ENCODE measurements around the gene EEPD1. TPM values are rescaled to one million over a fixed set of nuclear protein-coding genes. Genes with fewer than 3 reads are reported as not detected.

The EEPD1 gene
- total RNA-seq, 2 donors from 2014 or later = 4.0 to 6.8 TPM

- no peak overlapping the region for H3K27ac ChIP-seq
- no peaks in the 10 kb centered on the region for H3K36me3 ChIP-seq
- no peak for DNase-seq (ENCODE audit: low spot score)
- no peaks in the 10 kb centered on the region for H3K9me3 ChIP-seq
- TF ChIP-seq CTCF (IDR thresholded peaks at IDR 0.05) = no peak
- no peak overlapping the region for H3K4me3 ChIP-seq
- H3K27me3 ChIP-seq = no peaks in the 10 kb centered on the region
- peaks cover 0 to 5% of the 10 kb centered on the region in 2 donors for H3K4me1 ChIP-seq
Measured at GRCh38 chr7:36309716-36310115, 156.7 kb downstream of the EEPD1 start.

- Histone ChIP-seq H3K4me3 (no peak overlapping the region), H3K36me3 (no peaks in the 10 kb centered on the region), H3K27me3 (no peaks in the 10 kb centered on the region), H3K4me1 (no peaks in the 10 kb centered on the region), H3K27ac (no peak overlapping the region), H3K9me3 (no peaks in the 10 kb centered on the region)
- TF ChIP-seq CTCF (IDR thresholded peaks at IDR 0.05) = no peak
- DNase-seq (ENCODE audit: low spot score) = no peak
Measured at GRCh38 chr7:36310897-36311296, 157.8 kb downstream of the EEPD1 start.

- Histone ChIP-seq H3K36me3 (no peaks in the 10 kb centered on the region), H3K27ac (no peak overlapping the region), H3K4me1 (no peaks in the 10 kb centered on the region), H3K9me3 (no peaks in the 10 kb centered on the region), H3K27me3 (no peaks in the 10 kb centered on the region), H3K4me3 (no peak overlapping the region)
- no peak for DNase-seq (ENCODE audit: low spot score)
- TF ChIP-seq CTCF (IDR thresholded peaks at IDR 0.05) = no peak
Measured at GRCh38 chr7:36311539-36311938, 158.5 kb downstream of the EEPD1 start.

GRCh38 chr7:36312064-36312914 lies 159.2 kb downstream of the EEPD1 start:
- no peaks in the 10 kb centered on the region for H3K4me1 ChIP-seq
- H3K27me3 ChIP-seq = no peaks in the 10 kb centered on the region
- H3K27ac ChIP-seq = no peak overlapping the region
- DNase-seq (ENCODE audit: low spot score) = peak; percentile 51
- no peaks in the 10 kb centered on the region for H3K36me3 ChIP-seq
- no peak overlapping the region for H3K4me3 ChIP-seq
- H3K9me3 ChIP-seq = no peaks in the 10 kb centered on the region
- no peak for TF ChIP-seq CTCF (IDR thresholded peaks at IDR 0.05)

GRCh38 chr7:36312915-36313334 lies 159.9 kb downstream of the EEPD1 start:
- no peaks in the 10 kb centered on the region for H3K27me3 ChIP-seq
- peak; percentile 49 for DNase-seq (ENCODE audit: low spot score)
- no peak for TF ChIP-seq CTCF (IDR thresholded peaks at IDR 0.05)
- no peaks in the 10 kb centered on the region for H3K36me3 ChIP-seq
- no peak overlapping the region for H3K27ac ChIP-seq
- H3K4me1 ChIP-seq = no peaks in the 10 kb centered on the region
- no peaks in the 10 kb centered on the region for H3K9me3 ChIP-seq
- H3K4me3 ChIP-seq = no peak overlapping the region

GRCh38 chr7:36313607-36314006 lies 160.6 kb downstream of the EEPD1 start:
- TF ChIP-seq CTCF (IDR thresholded peaks at IDR 0.05) = no peak
- Histone ChIP-seq H3K27ac (no peak overlapping the region), H3K36me3 (no peaks in the 10 kb centered on the region), H3K4me1 (no peaks in the 10 kb centered on the region), H3K27me3 (no peaks in the 10 kb centered on the region), H3K9me3 (no peaks in the 10 kb centered on the region), H3K4me3 (no peak overlapping the region)
- no peak for DNase-seq (ENCODE audit: low spot score)

Data from right atrium auricular region (tissue), 2 donors.